Measurements from ENCODE around the gene KLF15. TPM values are rescaled to one million over a fixed set of nuclear protein-coding genes. Genes with fewer than 3 reads are reported as not detected.
"Not testable (repeated sequence)": the region's sequence is repeated elsewhere in the genome, so short reads cannot be mapped to it uniquely, and the experiment has no call there.

The KLF15 gene
- total and polyA plus RNA-seq, 2 donors: 1.6 to 57.3 TPM

- Histone ChIP-seq H3K4me1 (ENCODE audit: insufficient read depth) (no peaks in the 10 kb centered on the region), H3K4me3 (ENCODE audit: low read depth, low read length) (no peak overlapping the region), H3K36me3 (ENCODE audit: insufficient read depth) (no peaks in the 10 kb centered on the region), H3K27ac (ENCODE audit: low read depth) (no peak overlapping the region)
- 88% methylated on average over 9 of the region's 9 CpGs for WGBS
- DNase-seq (ENCODE audit: extremely low spot score): no peak
Observed at GRCh38 chr3:126342211-126342610, 15.0 kb downstream of the KLF15 start.

GRCh38 chr3:126341755-126342150 is 15.5 kb downstream of the KLF15 start:
- Histone ChIP-seq H3K27ac (ENCODE audit: low read depth) (no peak overlapping the region), H3K4me1 (ENCODE audit: insufficient read depth) (no peaks in the 10 kb centered on the region), H3K36me3 (ENCODE audit: insufficient read depth) (no peaks in the 10 kb centered on the region), H3K4me3 (ENCODE audit: low read depth, low read length) (no peak overlapping the region)
- 92% methylated on average over 7 of the region's 7 CpGs for WGBS
- DNase-seq (ENCODE audit: extremely low spot score): no peak

GRCh38 chr3:126340943-126341754 is 16.1 kb downstream of the KLF15 start:
- Histone ChIP-seq H3K4me1 (ENCODE audit: insufficient read depth) (no peaks in the 10 kb centered on the region), H3K4me3 (ENCODE audit: low read depth, low read length) (no peak overlapping the region), H3K27ac (ENCODE audit: low read depth) (no peak overlapping the region), H3K36me3 (ENCODE audit: insufficient read depth) (no peaks in the 10 kb centered on the region)
- 88% methylated on average over 19 of the region's 19 CpGs for WGBS
- DNase-seq (ENCODE audit: extremely low spot score): no peak

- no peak overlapping the region for H3K27ac ChIP-seq (ENCODE audit: low read depth)
- H3K4me3 ChIP-seq (ENCODE audit: low read depth, low read length): no peak overlapping the region
- WGBS: 86% methylated on average over 3 of the region's 3 CpGs
- no peaks in the 10 kb centered on the region for H3K36me3 ChIP-seq (ENCODE audit: insufficient read depth)
- H3K4me1 ChIP-seq (ENCODE audit: insufficient read depth): no peaks in the 10 kb centered on the region
- DNase-seq (ENCODE audit: extremely low spot score): no peak
Observed at GRCh38 chr3:126340596-126340942, 16.6 kb downstream of the KLF15 start.

GRCh38 chr3:126340081-126340511 is 17.1 kb downstream of the KLF15 start:
- Histone ChIP-seq H3K4me1 (ENCODE audit: insufficient read depth) (no peaks in the 10 kb centered on the region), H3K36me3 (ENCODE audit: insufficient read depth) (no peaks in the 10 kb centered on the region), H3K27ac (ENCODE audit: low read depth) (no peak overlapping the region), H3K4me3 (ENCODE audit: low read depth, low read length) (no peak overlapping the region)
- 67% methylated on average over 4 of the region's 4 CpGs for WGBS
- DNase-seq (ENCODE audit: extremely low spot score): no peak

GRCh38 chr3:126339466-126339865 is 17.7 kb downstream of the KLF15 start:
- no peak for DNase-seq (ENCODE audit: extremely low spot score)
- 90% methylated on average over 4 of the region's 4 CpGs for WGBS
- H3K27ac ChIP-seq (ENCODE audit: low read depth): no peak overlapping the region

GRCh38 chr3:126338790-126339288 is 18.4 kb downstream of the KLF15 start:
- Histone ChIP-seq H3K27ac (ENCODE audit: low read depth) (no peak overlapping the region), H3K4me3 (ENCODE audit: low read depth, low read length) (no peak overlapping the region), H3K36me3 (ENCODE audit: insufficient read depth) (no peaks in the 10 kb centered on the region), H3K4me1 (ENCODE audit: insufficient read depth) (no peaks in the 10 kb centered on the region)
- WGBS: 38% methylated on average over 15 of the region's 15 CpGs
- DNase-seq (ENCODE audit: extremely low spot score): no peak

More at GRCh38 chr3:126339466-126339865, 17.7 kb downstream of the KLF15 start:
- Histone ChIP-seq H3K4me1 (ENCODE audit: insufficient read depth) (no peaks in the 10 kb centered on the region), H3K4me3 (ENCODE audit: low read depth, low read length) (no peak overlapping the region), H3K36me3 (ENCODE audit: insufficient read depth) (no peaks in the 10 kb centered on the region)

GRCh38 chr3:126337980-126338651 is 19.1 kb downstream of the KLF15 start:
- WGBS: 81% methylated on average over 11 of the region's 11 CpGs
- Histone ChIP-seq H3K27ac (ENCODE audit: low read depth) (no peak overlapping the region), H3K4me1 (ENCODE audit: insufficient read depth) (no peaks in the 10 kb centered on the region), H3K36me3 (ENCODE audit: insufficient read depth) (no peaks in the 10 kb centered on the region), H3K4me3 (ENCODE audit: low read depth, low read length) (no peak overlapping the region)
- no peak for DNase-seq (ENCODE audit: extremely low spot score)

GRCh38 chr3:126331812-126332336 is 25.3 kb downstream of the KLF15 start:
- not testable (repeated sequence) for DNase-seq (ENCODE audit: extremely low spot score); H3K36me3 ChIP-seq (ENCODE audit: insufficient read depth); H3K4me1 ChIP-seq (ENCODE audit: insufficient read depth); H3K4me3 ChIP-seq (ENCODE audit: low read depth, low read length); H3K27ac ChIP-seq (ENCODE audit: low read depth)
- WGBS: 73% methylated on average over 15 of the region's 15 CpGs

- Histone ChIP-seq H3K27ac (ENCODE audit: low read depth) (no peak overlapping the region), H3K36me3 (ENCODE audit: insufficient read depth) (no peaks in the 10 kb centered on the region), H3K4me1 (ENCODE audit: insufficient read depth) (no peaks in the 10 kb centered on the region), H3K4me3 (ENCODE audit: low read depth, low read length) (no peak overlapping the region)
- no peak for DNase-seq (ENCODE audit: extremely low spot score)
- 84% methylated on average over 7 of the region's 7 CpGs for WGBS
Observed at GRCh38 chr3:126329927-126330725, 27.1 kb downstream of the KLF15 start.

- WGBS: 90% methylated on average over 4 of the region's 4 CpGs
- Histone ChIP-seq H3K4me1 (ENCODE audit: insufficient read depth) (no peaks in the 10 kb centered on the region), H3K4me3 (ENCODE audit: low read depth, low read length) (no peak overlapping the region), H3K27ac (ENCODE audit: low read depth) (no peak overlapping the region), H3K36me3 (ENCODE audit: insufficient read depth) (no peaks in the 10 kb centered on the region)
- DNase-seq (ENCODE audit: extremely low spot score): no peak
Observed at GRCh38 chr3:126326629-126327028, 30.6 kb downstream of the KLF15 start.

GRCh38 chr3:126322181-126322967 is 34.8 kb downstream of the KLF15 start:
- H3K27ac ChIP-seq (ENCODE audit: low read depth): no peak overlapping the region
- H3K36me3 ChIP-seq (ENCODE audit: insufficient read depth): no peaks in the 10 kb centered on the region
- DNase-seq (ENCODE audit: extremely low spot score): no peak
- WGBS: 72% methylated on average over 9 of the region's 9 CpGs
- no peak overlapping the region for H3K4me3 ChIP-seq (ENCODE audit: low read depth, low read length)
- no peaks in the 10 kb centered on the region for H3K4me1 ChIP-seq (ENCODE audit: insufficient read depth)

- Histone ChIP-seq H3K4me1 (ENCODE audit: insufficient read depth) (no peaks in the 10 kb centered on the region), H3K4me3 (ENCODE audit: low read depth, low read length) (no peak overlapping the region), H3K36me3 (ENCODE audit: insufficient read depth) (no peaks in the 10 kb centered on the region), H3K27ac (ENCODE audit: low read depth) (no peak overlapping the region)
- no peak for DNase-seq (ENCODE audit: extremely low spot score)
- 81% methylated on average over 9 of the region's 9 CpGs for whole genome bisulfite sequencing
Observed at GRCh38 chr3:126321490-126321889, 35.7 kb downstream of the KLF15 start.
